ENCODE data around the gene SLC26A1.

SLC26A1 gene

GRCh38 chr4:993111-994029, at the start of gene SLC26A1:
Gene SLC26A1, minus strand, starts transcription at chr4:993404. Its CDS starts 1,701 bp downstream, at chr4:991703.
- H3K4me3 ChIP-seq (ENCODE audit: low read length in 2 of 2), result peak within 1 kb of the TSS in 1 of 2 donors; percentile 40
- H3K27ac ChIP-seq (ENCODE audit: low read length), result no peak within 1 kb of the TSS
- no peaks in the 10 kb centered on the region for H3K9me3 ChIP-seq (ENCODE audit: control insufficient read depth in 2 of 2, low read length in 2 of 2)
- peaks cover 11% of the 10 kb centered on the region for H3K4me1 ChIP-seq (ENCODE audit: control insufficient read depth, insufficient read depth, low read length)
- H3K27me3 ChIP-seq (ENCODE audit: control insufficient read depth in 1 of 2, insufficient read depth in 2 of 2, low read length in 2 of 2), result peaks cover 15 to 17% of the 10 kb centered on the region in 2 donors
- H3K9ac ChIP-seq (ENCODE audit: low read length in 2 of 2), result no peak within 1 kb of the TSS
- peaks cover 0 to 4% of the 10 kb centered on the region in 2 donors for H3K36me3 ChIP-seq (ENCODE audit: control insufficient read depth in 2 of 2, insufficient read depth in 2 of 2, low read length in 2 of 2)

GRCh38 chr4:1042352-1043055, 49.3 kb upstream of the SLC26A1 start:
- no peak overlapping the region for H3K27ac ChIP-seq (ENCODE audit: low read length)
- H3K36me3 ChIP-seq (ENCODE audit: control insufficient read depth in 2 of 2, insufficient read depth in 2 of 2, low read length in 2 of 2), result no peaks in the 10 kb centered on the region
- H3K9ac ChIP-seq (ENCODE audit: low read length in 2 of 2), result no peak overlapping the region
- H3K4me1 ChIP-seq (ENCODE audit: control insufficient read depth, insufficient read depth, low read length), result peaks cover 48% of the 10 kb centered on the region
- no peak overlapping the region for H3K4me3 ChIP-seq (ENCODE audit: low read length in 2 of 2)
- H3K27me3 ChIP-seq (ENCODE audit: control insufficient read depth in 1 of 2, insufficient read depth in 2 of 2, low read length in 2 of 2), result peaks cover 28 to 44% of the 10 kb centered on the region in 2 donors
- H3K9me3 ChIP-seq (ENCODE audit: control insufficient read depth in 2 of 2, low read length in 2 of 2), result no peaks in the 10 kb centered on the region

GRCh38 chr4:1041936-1042330, 48.7 kb upstream of the SLC26A1 start:
- Histone ChIP-seq H3K4me3 (ENCODE audit: low read length in 2 of 2) (peak overlapping the region; percentile 40 to 43), H3K27ac (ENCODE audit: low read length) (no peak overlapping the region), H3K36me3 (ENCODE audit: control insufficient read depth in 2 of 2, insufficient read depth in 2 of 2, low read length in 2 of 2) (no peaks in the 10 kb centered on the region), H3K4me1 (ENCODE audit: control insufficient read depth, insufficient read depth, low read length) (peaks cover 42% of the 10 kb centered on the region), H3K9me3 (ENCODE audit: control insufficient read depth in 2 of 2, low read length in 2 of 2) (no peaks in the 10 kb centered on the region), H3K27me3 (ENCODE audit: control insufficient read depth in 1 of 2, insufficient read depth in 2 of 2, low read length in 2 of 2) (peaks cover 28 to 44% of the 10 kb centered on the region in 2 donors), H3K9ac (ENCODE audit: low read length in 2 of 2) (no peak overlapping the region)

- Histone ChIP-seq H3K27ac (ENCODE audit: low read length) (no peak overlapping the region), H3K27me3 (ENCODE audit: control insufficient read depth in 1 of 2, insufficient read depth in 2 of 2, low read length in 2 of 2) (peaks cover 28 to 44% of the 10 kb centered on the region in 2 donors), H3K4me3 (ENCODE audit: low read length in 2 of 2) (peak overlapping the region; percentile 40 to 43), H3K9ac (ENCODE audit: low read length in 2 of 2) (no peak overlapping the region), H3K9me3 (ENCODE audit: control insufficient read depth in 2 of 2, low read length in 2 of 2) (no peaks in the 10 kb centered on the region), H3K4me1 (ENCODE audit: control insufficient read depth, insufficient read depth, low read length) (peaks cover 39% of the 10 kb centered on the region), H3K36me3 (ENCODE audit: control insufficient read depth in 2 of 2, insufficient read depth in 2 of 2, low read length in 2 of 2) (no peaks in the 10 kb centered on the region)
Observed at GRCh38 chr4:1041147-1041935, 48.1 kb upstream of the SLC26A1 start.

GRCh38 chr4:1040344-1041146, 47.3 kb upstream of the SLC26A1 start:
- H3K9me3 ChIP-seq (ENCODE audit: control insufficient read depth in 2 of 2, low read length in 2 of 2), result no peaks in the 10 kb centered on the region
- peaks cover 28 to 42% of the 10 kb centered on the region in 2 donors for H3K27me3 ChIP-seq (ENCODE audit: control insufficient read depth in 1 of 2, insufficient read depth in 2 of 2, low read length in 2 of 2)
- H3K36me3 ChIP-seq (ENCODE audit: control insufficient read depth in 2 of 2, insufficient read depth in 2 of 2, low read length in 2 of 2), result no peaks in the 10 kb centered on the region
- H3K4me3 ChIP-seq (ENCODE audit: low read length in 2 of 2), result no peak overlapping the region
- H3K4me1 ChIP-seq (ENCODE audit: control insufficient read depth, insufficient read depth, low read length), result peaks cover 39% of the 10 kb centered on the region
- no peak overlapping the region for H3K9ac ChIP-seq (ENCODE audit: low read length in 2 of 2)
- no peak overlapping the region for H3K27ac ChIP-seq (ENCODE audit: low read length)

- H3K9me3 ChIP-seq (ENCODE audit: control insufficient read depth in 2 of 2, low read length in 2 of 2), result no peaks in the 10 kb centered on the region
- H3K27me3 ChIP-seq (ENCODE audit: control insufficient read depth in 1 of 2, insufficient read depth in 2 of 2, low read length in 2 of 2), result peaks cover 20 to 34% of the 10 kb centered on the region in 2 donors
- H3K27ac ChIP-seq (ENCODE audit: low read length), result no peak overlapping the region
- H3K36me3 ChIP-seq (ENCODE audit: control insufficient read depth in 2 of 2, insufficient read depth in 2 of 2, low read length in 2 of 2), result no peaks in the 10 kb centered on the region
- H3K9ac ChIP-seq (ENCODE audit: low read length in 2 of 2), result no peak overlapping the region
- no peak overlapping the region for H3K4me3 ChIP-seq (ENCODE audit: low read length in 2 of 2)
- peaks cover 39% of the 10 kb centered on the region for H3K4me1 ChIP-seq (ENCODE audit: control insufficient read depth, insufficient read depth, low read length)
Observed at GRCh38 chr4:1039493-1040343, 46.5 kb upstream of the SLC26A1 start.

GRCh38 chr4:1038948-1039492, 45.8 kb upstream of the SLC26A1 start:
- H3K27ac ChIP-seq (ENCODE audit: low read length), result no peak overlapping the region
- H3K4me1 ChIP-seq (ENCODE audit: control insufficient read depth, insufficient read depth, low read length), result peaks cover 37% of the 10 kb centered on the region
- H3K9ac ChIP-seq (ENCODE audit: low read length in 2 of 2), result no peak overlapping the region
- no peaks in the 10 kb centered on the region for H3K36me3 ChIP-seq (ENCODE audit: control insufficient read depth in 2 of 2, insufficient read depth in 2 of 2, low read length in 2 of 2)
- H3K4me3 ChIP-seq (ENCODE audit: low read length in 2 of 2), result no peak overlapping the region
- no peaks in the 10 kb centered on the region for H3K9me3 ChIP-seq (ENCODE audit: control insufficient read depth in 2 of 2, low read length in 2 of 2)
- peaks cover 13 to 27% of the 10 kb centered on the region in 2 donors for H3K27me3 ChIP-seq (ENCODE audit: control insufficient read depth in 1 of 2, insufficient read depth in 2 of 2, low read length in 2 of 2)

- Histone ChIP-seq H3K27ac (ENCODE audit: low read length) (no peak overlapping the region), H3K27me3 (ENCODE audit: control insufficient read depth in 1 of 2, insufficient read depth in 2 of 2, low read length in 2 of 2) (peaks cover 12 to 17% of the 10 kb centered on the region in 2 donors), H3K9ac (ENCODE audit: low read length in 2 of 2) (no peak overlapping the region), H3K9me3 (ENCODE audit: control insufficient read depth in 2 of 2, low read length in 2 of 2) (no peaks in the 10 kb centered on the region), H3K4me1 (ENCODE audit: control insufficient read depth, insufficient read depth, low read length) (peaks cover 29% of the 10 kb centered on the region), H3K36me3 (ENCODE audit: control insufficient read depth in 2 of 2, insufficient read depth in 2 of 2, low read length in 2 of 2) (no peaks in the 10 kb centered on the region), H3K4me3 (ENCODE audit: low read length in 2 of 2) (no peak overlapping the region)
Observed at GRCh38 chr4:1036976-1037810, 44.0 kb upstream of the SLC26A1 start.
